ENCODE data around the gene ASCC3. TPM values are rescaled to one million over a fixed set of nuclear protein-coding genes. Genes with fewer than 3 reads are reported as not detected.

ASCC3 gene
- total and polyA plus RNA-seq, 4 donors: 12.8 to 32.7 (median 16.4) TPM

DNA sequence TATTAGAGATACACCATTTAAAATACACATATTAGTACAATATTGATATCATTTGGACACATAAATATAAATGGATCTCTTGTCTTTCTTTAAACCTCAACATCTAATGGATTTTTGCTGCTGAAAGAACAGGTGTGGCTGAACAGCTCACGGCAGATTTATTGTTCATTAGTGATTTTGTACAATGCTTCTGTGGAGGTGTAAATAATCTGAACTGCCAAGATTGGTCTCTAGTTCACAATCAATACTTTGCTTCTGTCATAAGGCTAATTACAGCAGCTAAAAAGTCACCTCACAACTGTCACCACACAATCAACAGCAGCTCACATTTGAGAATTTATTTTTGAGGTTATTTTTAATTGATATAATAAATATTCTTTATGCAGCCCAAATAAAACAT is 254.4 kb downstream of the ASCC3 start (continued):
- TF ChIP-seq MAX (IDR thresholded peaks at IDR 0.05): no peak
- TF ChIP-seq RAD21 (IDR thresholded peaks at IDR 0.05): no peak
- TF ChIP-seq HNF4G (IDR thresholded peaks at IDR 0.05): no peak
- no peak for TF ChIP-seq JUND (IDR thresholded peaks at IDR 0.05)
- no peak for TF ChIP-seq HNF4A (conservative IDR thresholded peaks at IDR 0.05)
- TF ChIP-seq YY1 (IDR thresholded peaks at IDR 0.05): no peak
- TF ChIP-seq, protein P1, sequence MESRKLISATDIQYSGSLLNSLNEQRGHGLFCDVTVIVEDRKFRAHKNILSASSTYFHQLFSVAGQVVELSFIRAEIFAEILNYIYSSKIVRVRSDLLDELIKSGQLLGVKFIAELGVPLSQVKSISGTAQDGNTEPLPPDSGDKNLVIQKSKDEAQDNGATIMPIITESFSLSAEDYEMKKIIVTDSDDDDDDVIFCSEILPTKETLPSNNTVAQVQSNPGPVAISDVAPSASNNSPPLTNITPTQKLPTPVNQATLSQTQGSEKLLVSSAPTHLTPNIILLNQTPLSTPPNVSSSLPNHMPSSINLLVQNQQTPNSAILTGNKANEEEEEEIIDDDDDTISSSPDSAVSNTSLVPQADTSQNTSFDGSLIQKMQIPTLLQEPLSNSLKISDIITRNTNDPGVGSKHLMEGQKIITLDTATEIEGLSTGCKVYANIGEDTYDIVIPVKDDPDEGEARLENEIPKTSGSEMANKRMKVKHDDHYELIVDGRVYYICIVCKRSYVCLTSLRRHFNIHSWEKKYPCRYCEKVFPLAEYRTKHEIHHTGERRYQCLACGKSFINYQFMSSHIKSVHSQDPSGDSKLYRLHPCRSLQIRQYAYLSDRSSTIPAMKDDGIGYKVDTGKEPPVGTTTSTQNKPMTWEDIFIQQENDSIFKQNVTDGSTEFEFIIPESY (IDR thresholded peaks at IDR 0.05): no peak
- TF ChIP-seq NR2F2 (IDR thresholded peaks at IDR 0.05): no peak
- TF ChIP-seq FOXA1 (IDR thresholded peaks at IDR 0.05): no peak
- TF ChIP-seq SP1 (IDR thresholded peaks at IDR 0.05): no peak
- TF ChIP-seq GABPA (IDR thresholded peaks at IDR 0.05 in 1 of 2, conservative IDR thresholded peaks at IDR 0.05 in 1 of 2): no peak

- TF ChIP-seq REST (IDR thresholded peaks at IDR 0.05) (no peak), TAF1 (conservative IDR thresholded peaks at IDR 0.05) (no peak), YY1 (IDR thresholded peaks at IDR 0.05) (no peak), FOXA2 (IDR thresholded peaks at IDR 0.05) (no peak), ATF3 (IDR thresholded peaks at IDR 0.05) (no peak), JUND (IDR thresholded peaks at IDR 0.05) (no peak), RAD21 (IDR thresholded peaks at IDR 0.05) (no peak), CTCF (IDR thresholded peaks at IDR 0.05; ENCODE audit: low read depth, low read length, missing input control) (no peak), EGR1 (IDR thresholded peaks at IDR 0.05; ENCODE audit: low read depth in 2 of 2) (no peak), FOXA1 (IDR thresholded peaks at IDR 0.05) (no peak), NR2F2 (IDR thresholded peaks at IDR 0.05) (no peak), HNF4G (IDR thresholded peaks at IDR 0.05) (no peak)
- no peak for DNase-seq (ENCODE audit: low spot score)
- Histone ChIP-seq H3K27me3 (ENCODE audit: control insufficient read depth in 4 of 4, insufficient read depth in 4 of 4, low read length in 3 of 4) (no peaks in the 10 kb centered on the region), H3K9me3 (ENCODE audit: control insufficient read depth in 4 of 4, low read length in 3 of 4) (no peaks in the 10 kb centered on the region), H3K27ac (ENCODE audit: low read depth in 1 of 2, low read length in 2 of 2) (no peak overlapping the region), H3K4me1 (ENCODE audit: control insufficient read depth in 4 of 4, insufficient read depth in 4 of 4, low read length in 3 of 4) (peaks cover 0 to 3% (median 0%) of the 10 kb centered on the region in 4 donors), H3K36me3 (ENCODE audit: control insufficient read depth in 4 of 4, insufficient read depth in 3 of 4, low read depth in 1 of 4, low read length in 3 of 4) (peaks cover 0 to 12% (median 2%) of the 10 kb centered on the region in 4 donors), H3K9ac (ENCODE audit: low read depth in 1 of 2, low read length in 2 of 2) (no peak overlapping the region), H3K4me3 (ENCODE audit: low read depth in 1 of 3, low read length in 3 of 3) (no peak overlapping the region)
- 98% methylated on average over 2 of the region's 2 CpGs for WGBS
Measured at GRCh38 chr6:100622907-100623692, 258.0 kb downstream of the ASCC3 start.

Data from liver (tissue), 9 donors.